Measurements from ENCODE around the gene RPL36. TPM values are rescaled to one million over a fixed set of nuclear protein-coding genes. Genes with fewer than 3 reads are reported as not detected.

The RPL36 gene
- total RNA-seq, 1 donor from 2014 or later: 1,170 TPM

DNA sequence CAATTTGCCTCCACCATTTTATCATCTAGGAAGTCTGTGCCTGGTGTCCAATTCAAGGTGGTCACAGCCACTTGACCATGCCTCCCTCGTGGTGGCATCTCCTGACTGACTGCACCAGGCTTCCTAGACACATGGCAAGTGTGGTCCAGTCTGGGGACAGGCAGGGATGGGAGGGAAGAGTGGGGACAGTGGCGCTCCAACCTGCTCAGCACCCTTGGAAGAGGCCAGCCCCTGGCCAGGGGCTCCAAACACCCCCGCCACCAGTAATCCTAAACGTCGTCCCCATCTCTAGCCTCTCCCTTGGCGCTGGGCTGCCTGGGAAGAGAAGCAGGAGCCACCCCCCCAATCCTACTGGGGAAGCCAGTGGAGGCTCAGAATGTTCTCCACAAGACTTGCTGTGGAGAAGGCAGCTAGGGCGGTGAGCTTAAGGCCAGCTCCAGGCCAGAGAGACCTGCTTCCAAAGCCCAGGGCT, 2.7 kb downstream of the RPL36 start:
- Mint-ChIP-seq H3K4me1 (peaks cover 31% of the 10 kb centered on the region), H3K27me3 (no peaks in the 10 kb centered on the region), H3K27ac (peak overlapping the region; percentile 46), H3K9me3 (no peaks in the 10 kb centered on the region), H3K4me3 (peak overlapping the region; percentile 93), H3K36me3 (ENCODE audit: low read depth) (peaks cover 58% of the 10 kb centered on the region)
- ChIA-PET CTCF (no interaction called here), POLR2A (no interaction called here)
- no peak for DNase-seq
- intact Hi-C loops (cut with micrococcal nuclease): no loop called here
- TF ChIP-seq, protein P1, sequence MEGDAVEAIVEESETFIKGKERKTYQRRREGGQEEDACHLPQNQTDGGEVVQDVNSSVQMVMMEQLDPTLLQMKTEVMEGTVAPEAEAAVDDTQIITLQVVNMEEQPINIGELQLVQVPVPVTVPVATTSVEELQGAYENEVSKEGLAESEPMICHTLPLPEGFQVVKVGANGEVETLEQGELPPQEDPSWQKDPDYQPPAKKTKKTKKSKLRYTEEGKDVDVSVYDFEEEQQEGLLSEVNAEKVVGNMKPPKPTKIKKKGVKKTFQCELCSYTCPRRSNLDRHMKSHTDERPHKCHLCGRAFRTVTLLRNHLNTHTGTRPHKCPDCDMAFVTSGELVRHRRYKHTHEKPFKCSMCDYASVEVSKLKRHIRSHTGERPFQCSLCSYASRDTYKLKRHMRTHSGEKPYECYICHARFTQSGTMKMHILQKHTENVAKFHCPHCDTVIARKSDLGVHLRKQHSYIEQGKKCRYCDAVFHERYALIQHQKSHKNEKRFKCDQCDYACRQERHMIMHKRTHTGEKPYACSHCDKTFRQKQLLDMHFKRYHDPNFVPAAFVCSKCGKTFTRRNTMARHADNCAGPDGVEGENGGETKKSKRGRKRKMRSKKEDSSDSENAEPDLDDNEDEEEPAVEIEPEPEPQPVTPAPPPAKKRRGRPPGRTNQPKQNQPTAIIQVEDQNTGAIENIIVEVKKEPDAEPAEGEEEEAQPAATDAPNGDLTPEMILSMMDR (IDR thresholded peaks at IDR 0.05): no peak
- no peak for ATAC-seq (ENCODE audit: low read depth)

DNA sequence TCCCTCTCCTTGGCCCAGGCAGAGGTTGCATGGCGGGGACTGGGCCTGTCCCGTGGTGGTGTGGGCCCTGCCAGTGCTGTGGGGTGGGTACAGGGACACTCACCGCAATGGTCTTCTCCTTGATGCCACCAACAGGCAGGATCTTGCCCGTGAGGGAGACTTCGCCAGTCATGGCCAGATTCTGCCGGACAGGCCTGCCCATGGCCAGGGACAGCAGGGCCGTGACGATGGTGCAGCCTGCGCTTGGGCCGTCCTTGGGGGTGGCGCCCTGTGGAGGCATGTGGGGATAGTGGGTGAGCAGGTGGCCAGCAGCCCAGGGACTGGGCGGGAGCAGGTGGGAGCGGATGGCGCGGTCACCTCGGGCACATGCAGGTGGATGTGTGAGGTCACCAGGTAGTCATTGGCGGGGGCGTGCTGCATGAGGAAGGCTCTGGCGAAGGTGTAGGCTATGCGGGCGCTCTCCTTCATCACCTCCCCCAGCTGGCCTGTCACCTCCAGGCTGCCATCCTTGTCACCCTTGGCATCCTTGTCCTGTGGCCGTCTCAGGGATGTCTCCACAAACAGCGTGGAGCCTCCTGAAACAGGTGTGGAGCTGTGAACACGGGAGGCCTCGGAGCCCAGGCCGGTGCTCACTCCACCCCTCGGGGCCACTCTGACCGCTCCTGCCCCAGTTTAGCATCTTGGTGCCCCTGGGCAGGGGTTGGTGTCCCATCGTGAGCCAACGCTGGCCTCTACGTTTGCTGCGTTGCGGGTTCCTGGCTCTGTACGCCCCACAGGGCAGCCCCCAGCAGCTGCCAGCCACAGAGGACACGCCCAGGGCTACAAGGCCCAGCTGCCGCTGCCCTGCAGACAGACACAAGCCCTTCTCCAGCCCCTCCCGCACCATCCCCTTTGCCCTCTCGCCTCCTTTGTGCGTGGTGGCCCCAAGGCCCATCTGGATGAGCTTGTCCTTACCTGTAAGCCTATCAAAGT, 3.4 kb downstream of the RPL36 start:
- POLR2A ChIA-PET: no interaction called here
- CTCF ChIA-PET: no interaction called here
- intact Hi-C loops (cut with micrococcal nuclease): no loop called here
- ATAC-seq (ENCODE audit: low read depth) (no peak), DNase-seq (no peak)
- H3K9me3 Mint-ChIP-seq: no peaks in the 10 kb centered on the region
- no peak overlapping the region for H3K4me3 Mint-ChIP-seq
- peaks cover 27% of the 10 kb centered on the region for H3K4me1 Mint-ChIP-seq
- H3K27ac Mint-ChIP-seq: no peak overlapping the region
- no peaks in the 10 kb centered on the region for H3K27me3 Mint-ChIP-seq
- peaks cover 59% of the 10 kb centered on the region for H3K36me3 Mint-ChIP-seq (ENCODE audit: low read depth)
- TF ChIP-seq, protein P1 (IDR thresholded peaks at IDR 0.05): no peak

DNA sequence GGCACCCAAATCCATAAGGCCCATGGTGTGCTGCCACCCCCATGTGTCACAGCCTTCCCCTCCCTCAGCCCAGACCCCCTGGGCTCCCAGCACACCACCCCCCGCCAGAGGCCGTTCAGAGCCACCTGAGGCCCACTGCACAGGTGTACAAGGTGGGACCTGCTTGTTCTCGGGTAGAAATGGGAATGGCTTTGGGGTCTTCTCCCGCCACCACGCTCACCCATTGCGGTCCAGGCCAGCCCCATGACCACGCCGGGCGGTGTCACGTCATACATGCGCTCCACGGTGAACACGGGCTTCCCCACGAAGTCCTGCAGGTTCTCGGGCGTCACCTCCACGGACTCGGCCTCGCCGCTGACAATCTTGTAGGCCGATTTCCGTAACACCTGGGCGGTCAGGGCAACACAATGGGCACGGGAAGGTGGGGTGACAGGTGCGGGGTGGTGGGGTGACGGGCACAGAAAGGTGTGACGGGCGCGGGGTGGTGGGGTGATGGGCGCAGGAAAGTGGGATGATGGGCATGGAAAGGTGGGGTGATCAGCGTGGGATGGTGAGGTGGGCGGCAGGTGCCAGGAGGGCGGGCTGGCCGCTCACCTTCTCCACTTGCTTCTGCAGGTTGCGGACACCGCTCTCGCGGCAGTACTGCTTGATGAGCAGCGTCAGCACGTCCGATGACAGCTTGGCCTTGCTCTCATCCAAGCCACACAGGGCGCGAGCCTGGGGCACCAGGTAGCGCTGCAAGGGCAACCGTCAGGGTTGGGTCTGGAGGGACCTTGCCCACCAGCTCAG, 4.3 kb downstream of the RPL36 start:
- Mint-ChIP-seq H3K36me3 (ENCODE audit: low read depth) (peaks cover 66% of the 10 kb centered on the region), H3K27ac (no peak overlapping the region), H3K4me3 (no peak overlapping the region), H3K27me3 (no peaks in the 10 kb centered on the region), H3K4me1 (peaks cover 28% of the 10 kb centered on the region), H3K9me3 (no peaks in the 10 kb centered on the region)
- ChIA-PET POLR2A (no interaction called here), CTCF (no interaction called here)
- DNase-seq (no peak), ATAC-seq (ENCODE audit: low read depth) (no peak)
- intact Hi-C loops (cut with micrococcal nuclease): no loop called here
- TF ChIP-seq, protein P1 (IDR thresholded peaks at IDR 0.05): no peak

DNA sequence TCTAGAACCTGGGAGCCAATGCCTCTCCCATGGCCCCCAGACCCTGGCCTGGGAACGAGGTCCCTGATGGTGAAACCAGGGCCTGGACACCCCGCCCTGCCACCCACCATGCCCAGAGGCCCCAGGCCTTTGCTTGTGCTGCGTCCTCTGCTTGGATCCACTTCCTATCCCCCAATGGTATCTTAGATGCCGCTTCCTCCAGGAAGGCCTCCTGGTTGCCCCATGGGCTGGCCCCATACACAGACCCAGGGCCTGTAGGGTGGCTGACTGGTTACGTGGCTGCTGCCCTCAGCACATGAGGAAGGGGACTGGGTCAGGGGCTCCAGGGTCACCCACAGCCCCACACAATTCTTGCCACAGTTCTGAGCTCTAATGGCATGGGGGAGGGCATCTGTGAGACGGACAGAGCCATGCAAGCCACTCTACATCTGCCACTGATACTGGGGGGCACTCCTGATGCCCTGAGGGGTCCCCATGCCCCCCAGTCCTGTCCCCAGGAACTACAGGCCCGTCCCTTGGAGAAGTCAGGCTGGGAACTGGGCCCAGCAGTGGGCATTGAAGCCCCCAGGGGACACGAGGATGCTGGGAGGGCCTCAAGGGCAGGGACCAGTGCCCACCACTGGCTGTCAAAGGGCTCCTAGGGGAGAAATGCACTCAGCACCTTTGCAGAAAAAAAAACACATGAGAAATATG, 5.0 kb downstream of the RPL36 start:
- peaks cover 67% of the 10 kb centered on the region for H3K36me3 Mint-ChIP-seq (ENCODE audit: low read depth)
- no peak overlapping the region for H3K27ac Mint-ChIP-seq
- TF ChIP-seq, protein P1 (IDR thresholded peaks at IDR 0.05): no peak
- no peaks in the 10 kb centered on the region for H3K27me3 Mint-ChIP-seq
- no peak for DNase-seq
- POLR2A ChIA-PET: interaction anchor here (1.1 kb wide), 1 partner anchor 8 kb away, joined by 4 read pairs; no protein-coding TSS in a partner anchor
- intact Hi-C loops (cut with micrococcal nuclease): no loop called here
- H3K4me3 Mint-ChIP-seq: no peak overlapping the region
- CTCF ChIA-PET: no interaction called here
- H3K9me3 Mint-ChIP-seq: no peaks in the 10 kb centered on the region
- ATAC-seq (ENCODE audit: low read depth): no peak
- peaks cover 24% of the 10 kb centered on the region for H3K4me1 Mint-ChIP-seq

All from activated B cell treated with CpG ODN at 0.5 μM for 24 hours (primary cell).